GM21381 (cell line): ENCODE results near the gene UBQLN4.

ENCODE experiments used
- ATAC-seq: cut with Tn5 transposase; IDR thresholded peaks from one replicate; pipeline ENCODE4 v1.9.1; 2021; ENCODE audit warnings: mild to moderate bottlenecking, moderate library complexity; ENCODE audit not compliant: unreplicated experiment

UBQLN4 gene

DNA sequence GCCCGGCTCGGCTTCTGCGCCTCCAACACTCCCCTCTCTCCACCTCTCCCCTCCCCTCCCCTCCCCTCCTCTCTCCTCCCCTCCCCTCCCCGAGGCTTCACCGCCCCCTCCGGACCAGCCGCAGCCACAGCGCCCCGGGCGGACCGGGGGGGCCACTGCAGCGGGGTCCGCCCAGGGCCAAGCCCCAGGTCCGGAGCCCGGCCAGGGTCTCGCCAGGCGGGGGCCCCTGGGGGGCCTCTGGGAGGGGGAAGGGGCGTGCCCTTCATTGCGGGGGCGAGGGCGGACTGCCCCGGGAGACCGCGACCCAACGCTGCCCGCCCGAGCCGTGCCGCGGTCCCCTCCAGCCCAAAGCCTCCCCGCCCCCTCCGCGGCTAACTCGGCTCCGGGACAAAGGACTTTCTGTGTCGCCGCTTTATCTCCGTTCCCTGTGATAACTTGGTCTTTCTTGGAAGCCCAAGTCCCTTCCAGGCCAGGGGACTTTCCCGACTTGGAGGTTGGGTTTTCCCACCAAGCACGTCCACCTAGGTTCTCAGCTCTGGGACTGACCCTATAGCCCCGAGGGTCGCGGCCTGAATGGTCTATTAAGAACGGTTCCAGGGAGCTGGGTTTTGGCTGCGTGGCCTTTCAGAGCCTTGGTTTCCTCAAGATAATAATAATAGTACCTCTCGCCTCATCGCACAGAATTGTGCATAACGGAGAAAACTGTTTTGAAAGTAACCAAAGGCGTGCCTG, at the start of gene UBQLN4:
Gene UBQLN4 (minus strand): TSS at position 31 of the 732 bp plus-strand sequence. CDS start 97 bp downstream, outside the sequence.
- ATAC-seq, result peak; percentile 61

DNA sequence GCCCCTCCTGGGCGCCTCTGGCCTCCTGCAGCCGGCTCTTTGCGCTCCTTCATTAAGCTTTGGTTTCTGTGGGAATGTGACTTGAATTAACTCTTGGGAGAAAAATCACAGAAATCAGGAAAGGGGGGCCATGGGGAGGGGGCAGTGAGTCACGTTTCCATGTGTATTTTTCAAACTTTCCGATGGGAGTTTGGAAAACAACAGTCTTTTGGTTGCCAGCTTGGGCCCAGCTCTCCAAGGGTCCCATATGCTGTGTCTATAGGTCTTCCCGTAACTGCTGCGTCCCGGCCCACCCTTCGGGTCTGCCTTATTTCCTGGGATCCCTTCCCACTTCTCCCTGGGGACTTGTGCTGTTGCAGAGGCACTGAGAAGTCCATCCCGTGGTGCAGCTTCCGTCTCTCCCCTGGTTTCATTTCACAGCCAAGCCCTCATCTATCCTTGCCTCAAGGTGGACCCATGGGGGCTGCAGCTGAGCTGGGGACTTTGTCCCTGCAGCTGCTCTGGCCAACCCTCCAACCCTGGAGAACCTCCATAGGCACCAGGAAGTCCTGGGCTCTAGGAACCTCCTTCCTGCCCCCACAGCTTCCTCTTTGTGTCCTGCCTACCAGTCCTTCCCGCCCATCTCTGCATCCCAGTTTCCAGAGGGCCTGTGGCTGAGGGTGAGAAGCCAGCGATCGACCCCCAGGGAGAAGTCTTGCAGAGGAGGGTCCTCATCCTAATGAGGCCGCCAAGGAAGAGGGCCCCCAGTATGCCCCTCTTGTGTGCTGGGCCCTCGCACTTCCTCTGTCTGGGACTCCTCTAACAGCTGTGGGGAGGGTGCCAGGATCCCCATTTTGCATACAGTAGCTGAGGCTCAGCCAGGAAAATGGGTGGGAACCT, 49.3 kb upstream of the UBQLN4 start:
- no peak for ATAC-seq

DNA sequence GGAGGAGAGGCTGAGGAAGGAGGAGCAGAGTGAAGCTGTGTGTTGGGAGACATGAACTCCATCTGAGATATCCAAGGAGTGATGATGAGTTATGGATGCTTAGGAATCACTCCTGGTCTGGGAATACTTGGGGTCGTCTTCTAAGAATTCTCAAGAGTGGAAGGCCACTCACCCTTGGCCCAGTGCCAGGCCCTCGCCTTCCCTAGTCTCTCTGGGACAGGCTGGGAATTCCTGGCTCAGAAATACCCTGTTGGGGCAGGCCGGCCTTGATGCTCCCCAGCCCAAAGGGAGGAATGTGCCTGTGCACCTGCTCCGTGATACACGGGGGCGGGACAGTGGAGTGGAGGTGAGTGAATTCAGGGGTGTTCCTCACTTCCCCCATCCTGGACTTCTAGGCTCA, 48.3 kb upstream of the UBQLN4 start:
- ATAC-seq, result no peak

DNA sequence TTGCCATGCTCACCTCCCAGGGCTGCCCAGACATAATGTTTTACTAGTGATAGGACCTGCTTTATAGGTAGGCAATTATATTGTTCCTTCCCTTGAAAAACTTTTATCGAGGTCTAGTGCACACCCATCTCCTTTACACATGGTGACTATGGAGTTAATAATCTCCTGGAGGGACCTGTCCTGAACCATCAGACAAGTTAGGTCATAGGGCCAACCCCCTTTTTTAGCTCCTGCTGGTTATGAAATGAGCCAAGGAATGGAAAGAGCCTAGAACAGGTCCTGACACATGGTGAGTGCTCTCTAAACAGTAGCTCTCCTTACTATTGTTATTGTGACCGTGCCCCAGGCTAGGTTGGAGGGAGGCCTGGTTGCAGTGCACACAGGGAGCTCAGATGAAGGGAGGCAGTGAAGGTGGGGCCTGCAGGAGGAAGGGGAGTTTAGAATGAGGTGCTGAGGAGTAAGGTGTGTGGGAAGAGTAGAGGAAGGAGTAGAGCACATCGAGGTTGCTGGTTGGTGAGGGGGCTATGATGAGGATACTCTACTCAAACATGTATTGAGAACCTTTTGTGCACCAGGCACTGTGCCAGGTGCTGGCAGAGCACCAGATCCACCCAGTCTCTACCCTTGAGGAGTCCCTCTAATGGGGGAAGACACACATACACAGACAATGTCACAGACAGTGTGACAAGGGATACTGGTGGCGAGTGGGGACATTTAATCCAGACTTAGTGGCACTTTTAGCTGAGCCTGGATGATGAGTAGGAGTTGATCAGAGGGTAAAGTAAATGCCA, 46.8 kb upstream of the UBQLN4 start:
- ATAC-seq, result no peak

DNA sequence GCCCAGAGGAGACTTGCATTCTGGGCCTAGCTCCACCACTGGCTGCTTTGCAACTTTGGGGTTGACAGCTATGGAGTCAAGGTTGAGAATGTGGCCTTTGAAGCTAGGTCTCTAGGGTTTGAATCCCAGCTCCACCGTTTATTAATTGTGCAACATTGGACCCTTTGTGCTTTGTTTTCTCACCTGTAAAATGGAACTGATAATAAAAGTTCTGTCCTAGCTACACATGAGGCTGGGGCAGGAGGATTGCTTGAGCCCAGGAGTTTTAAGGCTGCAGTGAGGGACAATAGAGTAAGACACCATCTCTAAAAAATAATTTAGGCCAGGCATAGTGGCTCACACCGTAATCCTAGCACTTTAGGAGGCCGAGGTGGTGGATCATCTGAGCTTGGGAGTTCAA, 45.7 kb upstream of the UBQLN4 start:
- no peak for ATAC-seq

DNA sequence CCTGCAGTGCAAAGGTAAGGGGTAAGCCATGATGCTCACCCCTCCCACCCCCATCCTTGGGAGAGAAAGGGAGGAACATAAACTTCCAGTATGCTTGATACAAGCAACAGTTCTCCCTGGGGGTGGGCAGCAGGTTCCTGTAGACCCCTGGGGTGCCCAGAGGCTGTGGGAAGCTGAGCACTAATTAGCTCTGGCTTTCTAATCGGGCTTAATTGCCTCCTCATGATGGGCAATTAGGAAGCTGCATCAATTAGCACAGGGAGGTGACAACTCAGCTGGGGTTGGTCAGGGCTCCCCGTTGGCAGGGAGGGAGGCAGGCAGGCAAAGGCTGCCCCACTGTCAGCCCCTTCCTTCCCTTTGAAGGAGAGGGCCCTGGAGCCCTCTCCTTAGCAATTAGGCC, 45.2 kb upstream of the UBQLN4 start:
- no peak for ATAC-seq

DNA sequence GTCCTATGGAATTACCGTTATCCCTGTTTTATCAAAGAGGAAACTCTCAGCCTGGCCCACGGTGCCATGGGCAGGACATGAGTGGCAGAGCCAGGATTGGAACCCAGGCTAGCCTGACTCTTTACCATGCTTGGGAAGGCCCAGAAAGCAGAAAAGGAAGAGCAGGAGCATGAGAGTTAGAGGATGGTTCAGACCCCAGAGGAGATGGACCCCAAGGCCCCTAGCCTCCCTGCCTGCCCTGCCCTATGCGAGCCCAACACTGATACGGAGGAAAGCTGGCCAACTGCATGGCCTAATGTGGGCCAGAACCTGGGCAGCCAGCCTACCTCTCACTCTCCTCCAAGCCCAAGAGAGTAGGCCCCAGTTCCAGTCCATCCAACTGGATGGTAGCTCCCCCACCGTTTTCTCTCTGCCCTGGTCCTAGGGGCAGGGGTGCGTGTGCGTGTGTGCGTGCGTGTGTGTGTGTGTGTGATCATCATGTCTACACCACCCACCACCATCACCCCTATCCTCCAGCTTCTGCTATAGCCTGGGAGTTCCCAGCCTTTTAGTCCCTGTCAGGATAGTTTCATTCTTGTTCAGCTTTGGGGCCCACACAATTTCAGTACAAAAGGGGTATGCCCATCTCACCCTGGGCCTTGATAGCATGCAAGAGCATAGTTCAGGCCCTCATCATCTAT, 44.0 kb upstream of the UBQLN4 start:
- peak; percentile 5 for ATAC-seq

DNA sequence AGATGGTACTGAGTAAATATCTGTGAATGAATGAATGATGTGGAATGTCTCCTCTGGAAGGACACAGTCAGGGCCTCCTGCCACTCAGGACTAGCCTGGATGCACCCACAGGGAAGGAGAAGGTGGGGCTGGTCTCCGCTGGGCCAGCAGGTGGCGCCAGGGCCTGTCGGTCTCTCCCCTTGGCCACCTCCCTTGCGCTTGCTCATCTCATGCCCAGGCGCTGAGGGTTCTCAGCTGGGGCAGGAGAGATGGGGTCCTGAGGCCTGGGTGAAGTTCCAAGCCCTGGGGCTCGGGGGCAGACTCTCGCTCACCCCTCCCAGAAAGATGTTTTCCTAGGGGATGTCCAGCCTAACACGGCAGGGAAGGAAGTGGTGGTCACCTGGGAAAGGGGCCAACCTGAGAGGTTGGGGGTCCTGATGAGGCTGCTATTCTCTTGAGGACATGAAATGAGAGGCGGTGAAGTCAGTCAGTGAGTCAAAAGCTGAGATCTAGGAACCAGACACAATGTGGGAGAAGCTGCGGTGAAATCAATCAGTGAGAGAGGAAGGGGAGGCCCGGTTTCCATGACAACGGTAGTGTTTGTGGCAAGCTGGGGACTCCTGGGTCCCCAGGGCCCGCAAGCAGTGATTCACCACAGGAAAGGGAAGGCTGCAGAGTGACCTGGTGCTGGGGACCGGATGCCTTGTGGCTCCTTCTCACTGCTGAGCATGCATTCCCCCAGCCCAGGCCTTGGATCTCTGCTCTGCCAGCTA, 43.2 kb upstream of the UBQLN4 start:
- ATAC-seq, result peak; percentile 58

DNA sequence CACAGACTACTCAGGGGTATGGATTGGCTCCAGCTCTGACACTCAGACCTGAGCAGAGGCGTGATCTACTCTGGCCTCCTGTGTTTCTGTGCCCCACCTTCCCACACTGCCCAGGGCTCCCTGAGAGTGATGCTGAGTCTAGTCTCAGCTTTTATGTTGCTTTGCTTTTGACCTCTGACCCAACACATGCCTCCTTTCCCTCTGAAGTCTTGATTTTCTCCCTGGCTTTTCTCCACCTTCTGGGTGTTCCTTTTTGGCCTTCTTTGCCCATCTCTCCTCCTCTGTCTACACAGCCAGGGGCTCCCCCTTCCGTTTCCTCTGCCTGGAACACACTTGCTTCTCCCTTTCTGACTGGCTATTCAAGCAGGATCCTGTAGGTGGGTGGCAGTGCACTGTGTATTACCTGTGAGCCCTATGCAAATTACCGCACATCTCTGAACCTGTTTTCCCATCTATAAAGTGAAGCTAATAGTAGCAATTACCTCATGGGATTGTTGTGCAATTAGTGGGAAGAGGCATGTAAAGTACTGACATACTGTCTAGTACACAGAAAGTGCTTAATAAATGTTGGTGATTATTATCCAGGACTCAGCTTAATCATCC, 42.4 kb upstream of the UBQLN4 start:
- ATAC-seq, result no peak

DNA sequence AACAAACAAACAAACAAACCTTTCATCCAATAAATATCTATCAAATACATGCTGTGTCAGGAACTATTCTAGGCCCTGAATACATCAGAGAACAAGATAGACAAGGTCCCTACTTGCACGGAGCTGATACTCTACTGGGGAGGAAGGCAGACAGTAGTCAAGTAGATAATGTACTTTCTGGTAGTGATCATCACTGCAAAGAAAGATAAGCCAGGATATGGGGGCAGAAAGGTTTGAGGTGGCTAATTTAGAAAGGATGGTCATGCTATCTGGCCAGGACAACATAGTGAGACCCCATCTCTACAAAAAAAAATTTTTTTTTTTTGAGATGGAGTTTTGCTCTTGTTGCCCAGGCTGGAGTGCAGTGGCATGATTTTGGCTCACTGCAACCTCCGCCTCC, 38.0 kb upstream of the UBQLN4 start:
- ATAC-seq, result no peak

DNA sequence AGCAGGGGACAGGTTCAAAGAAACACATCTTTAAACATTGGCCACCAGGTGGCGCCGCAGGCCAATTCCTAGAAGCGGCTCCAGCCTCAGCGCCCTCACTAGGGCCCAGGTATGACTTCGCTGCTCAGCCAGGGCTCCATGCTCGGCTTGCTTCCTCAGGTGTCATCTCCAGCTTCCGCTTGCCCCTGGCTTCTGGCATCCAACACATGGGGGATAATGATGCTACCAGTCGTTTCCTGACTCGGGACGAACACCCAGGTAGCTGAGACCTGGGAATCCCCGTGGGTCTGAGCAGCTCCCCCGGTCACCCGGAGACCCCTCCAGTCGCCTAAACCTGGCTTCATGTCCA, 37.2 kb upstream of the UBQLN4 start:
- ATAC-seq, result no peak

DNA sequence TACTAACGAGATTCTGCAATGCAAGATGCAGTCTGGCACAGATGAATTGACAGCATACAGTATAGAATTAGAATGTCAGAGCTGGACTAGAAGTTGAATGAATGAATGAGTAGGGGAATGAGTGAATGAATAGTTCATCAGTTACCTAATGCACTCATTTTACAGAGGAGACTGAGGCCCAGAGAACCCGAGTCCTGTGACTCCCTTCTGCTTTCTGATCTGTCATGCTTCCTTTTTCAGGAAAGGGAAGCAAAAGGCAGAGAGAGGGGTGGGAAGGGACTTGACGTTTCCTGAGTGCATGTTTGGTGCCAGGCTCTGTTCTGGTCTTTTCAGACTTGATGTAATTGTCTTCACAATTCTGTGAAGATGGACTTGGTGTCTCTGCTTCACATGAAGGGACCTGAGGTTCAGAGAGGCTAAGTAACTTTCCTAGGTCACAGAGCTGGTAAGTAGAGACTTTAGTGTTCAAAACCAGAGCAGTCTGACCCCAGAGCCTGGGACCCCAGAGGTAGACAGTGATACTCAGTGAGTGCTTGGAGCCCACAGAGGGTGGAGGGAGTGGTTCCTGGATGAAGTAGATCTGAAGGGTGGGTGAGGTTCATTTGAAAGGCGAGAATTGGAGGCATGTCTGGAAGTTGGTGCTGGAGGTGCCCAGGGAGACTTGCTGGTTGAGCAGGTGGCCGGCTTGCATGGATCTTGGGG, 36.7 kb upstream of the UBQLN4 start:
- no peak for ATAC-seq

DNA sequence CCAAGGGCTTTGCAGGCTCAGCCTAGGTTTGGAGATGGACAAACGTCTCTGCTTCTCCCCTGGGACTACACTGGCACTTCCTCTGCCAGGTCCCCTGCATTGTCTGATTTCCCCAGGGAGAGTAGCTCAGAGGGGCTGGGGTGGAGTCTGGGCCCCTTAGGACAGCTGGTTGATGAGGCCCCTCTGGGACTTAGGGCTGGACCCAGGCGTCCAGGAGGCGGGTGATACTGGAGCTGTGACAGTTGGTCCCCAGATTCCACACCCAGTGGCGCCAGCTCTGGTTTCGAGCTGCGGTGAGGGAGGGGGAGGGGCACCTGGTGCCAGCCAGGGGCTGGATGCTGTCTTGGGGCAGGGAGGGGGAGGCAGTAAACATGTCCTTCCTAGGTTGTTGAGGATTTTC, 36.1 kb upstream of the UBQLN4 start:
- no peak for ATAC-seq

DNA sequence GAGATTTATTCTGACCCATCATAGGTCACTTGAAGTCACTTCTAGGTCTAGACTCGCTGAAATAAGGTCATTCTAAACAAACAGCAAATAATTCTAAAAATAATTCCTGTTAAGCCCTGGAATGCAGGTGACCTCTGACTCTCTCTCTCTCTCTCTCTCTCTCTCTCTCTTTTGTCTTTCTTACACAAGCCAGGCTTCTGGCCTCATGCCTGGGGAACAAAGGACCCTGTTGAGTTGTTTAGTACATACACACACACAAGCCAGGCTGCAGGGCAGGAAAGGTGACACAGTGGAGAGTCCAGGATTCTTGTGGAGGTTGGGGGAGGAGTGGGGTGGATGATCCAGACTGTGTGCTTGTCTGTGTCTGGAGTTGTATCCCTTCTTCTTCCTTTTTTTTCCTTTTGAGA, 32.7 kb upstream of the UBQLN4 start:
- no peak for ATAC-seq

DNA sequence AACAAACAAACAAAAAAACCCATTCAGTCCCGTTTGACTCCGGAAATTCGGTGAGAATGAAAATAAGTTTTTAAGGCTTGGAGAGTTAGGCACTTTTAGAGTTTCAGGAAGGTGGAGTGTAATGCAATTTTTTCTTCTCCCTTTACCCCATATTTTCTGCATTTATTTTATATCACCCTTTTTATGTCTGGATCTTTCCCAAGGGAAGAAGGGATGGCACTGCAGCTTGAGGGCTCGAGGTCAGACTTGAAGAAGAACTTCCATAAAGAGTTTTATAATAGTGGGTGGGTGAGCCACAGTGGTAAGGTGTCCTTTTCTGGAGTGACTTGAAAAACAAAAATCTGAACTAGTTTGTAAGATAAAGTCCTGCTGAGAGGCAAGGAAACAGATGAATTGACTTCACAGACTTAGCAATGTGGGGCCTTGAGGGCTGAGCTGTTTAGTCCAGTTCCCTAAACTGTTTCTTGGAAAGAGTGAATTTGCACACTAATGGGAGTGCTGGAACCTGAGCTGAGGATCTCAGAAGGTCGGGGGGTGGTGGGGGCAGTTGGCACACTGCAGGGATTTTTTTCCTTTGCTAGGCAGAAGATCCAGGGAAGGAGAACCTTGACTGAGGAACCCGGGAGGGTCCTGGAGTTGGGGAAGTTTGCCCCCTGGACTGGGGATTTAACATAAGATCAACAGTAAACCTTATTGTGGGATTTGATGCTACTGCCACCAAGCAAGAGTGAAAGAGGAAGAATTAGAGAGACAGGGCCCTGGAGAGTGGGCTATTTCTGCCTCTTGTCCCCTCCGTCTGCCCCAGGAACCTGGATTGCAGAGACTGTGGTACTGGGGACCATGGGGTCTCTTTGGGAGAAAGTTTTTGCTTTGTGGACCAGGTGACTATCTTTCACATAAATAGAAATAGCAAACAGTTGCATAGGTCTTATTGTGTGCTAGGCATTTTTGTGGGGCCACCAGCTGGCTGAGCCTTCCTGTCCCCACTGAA, 30.5 kb upstream of the UBQLN4 start:
- ATAC-seq, result no peak

DNA sequence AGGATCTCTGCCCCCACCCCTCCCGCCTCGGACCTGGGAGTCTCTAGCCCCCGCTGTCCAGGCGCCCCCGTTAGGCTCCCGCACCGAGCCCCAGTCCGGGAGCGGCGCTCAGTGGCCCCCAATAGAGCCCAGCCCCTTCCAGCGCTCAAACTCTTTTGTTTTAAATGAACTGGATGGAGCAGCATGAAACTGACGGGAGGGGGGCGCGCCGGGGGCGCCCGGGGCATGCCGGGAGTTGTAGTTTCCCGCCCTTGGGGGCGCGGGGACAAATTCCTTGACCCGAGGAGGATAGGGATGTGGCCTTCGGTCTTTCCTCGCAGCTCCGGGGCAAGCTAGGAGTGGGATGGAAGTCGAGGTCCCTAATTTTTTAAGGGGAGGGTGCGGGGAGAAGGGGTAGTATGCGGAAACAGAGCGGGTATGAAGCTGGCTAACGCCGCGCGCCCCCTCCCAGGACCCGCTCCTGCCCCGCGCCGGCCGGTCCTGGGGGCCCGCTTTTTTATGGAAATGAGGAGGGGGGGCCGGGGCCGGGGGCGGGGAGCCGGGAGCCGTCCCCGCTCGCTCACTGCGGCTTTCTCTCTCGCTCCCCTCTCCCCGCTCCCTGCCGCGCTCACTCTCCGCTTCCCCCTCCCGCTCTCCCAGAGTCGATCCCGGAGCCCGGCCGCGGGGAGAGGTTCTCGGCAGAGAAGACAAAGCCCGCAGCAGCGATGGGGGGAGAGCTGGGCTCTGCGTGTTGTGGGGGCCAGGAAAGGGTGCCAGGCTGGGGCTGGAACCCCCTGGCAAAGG, 28.9 kb upstream of the UBQLN4 start, which contains the start of gene MEX3A:
Gene MEX3A (minus strand): TSS at position 157 of the 783 bp plus-strand sequence. CDS start 467 bp downstream, outside the sequence.
- no peak for ATAC-seq

DNA sequence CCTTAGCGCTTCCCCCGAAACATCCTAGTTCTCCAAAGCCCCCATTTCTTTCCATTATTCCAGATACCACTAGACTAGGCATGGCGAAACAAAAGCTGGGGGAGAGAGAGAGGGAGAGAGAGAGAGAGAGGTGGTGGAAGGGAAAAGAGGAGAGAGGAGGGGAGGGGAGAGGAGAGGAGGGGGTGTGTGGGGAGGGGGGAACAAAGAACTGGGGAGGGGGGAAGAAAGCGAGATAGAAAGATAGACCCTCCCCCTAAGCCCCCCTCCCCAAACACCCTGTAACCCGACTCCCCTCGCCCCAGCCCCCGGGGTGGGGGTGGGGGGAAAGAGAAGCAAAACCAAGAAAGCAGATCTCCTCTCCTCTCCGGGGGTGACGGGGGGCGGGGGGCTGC, 28.3 kb upstream of the UBQLN4 start:
- ATAC-seq, result no peak
